ENCODE measurements around the gene CIB4. TPM values are rescaled to one million over a fixed set of nuclear protein-coding genes. Genes with fewer than 3 reads are reported as not detected.

Gene CIB4
- total RNA-seq, 3 donors from 2014 or later (not counting 1 experiment from before 2014, with no cell fraction given), result not detected

- Mint-ChIP-seq H3K27me3 (ENCODE audit: low read depth in 2 of 2) (peaks cover 10 to 19% of the 10 kb centered on the region in 2 donors), H3K4me1 (no peaks in the 10 kb centered on the region), H3K27ac (no peak overlapping the region), H3K4me3 (no peak overlapping the region), H3K9me3 (no peaks in the 10 kb centered on the region), H3K36me3 (no peaks in the 10 kb centered on the region)
- WGBS (ENCODE audit: insufficient coverage), result 89% methylated on average over 5 of the region's 5 CpGs
- Histone ChIP-seq H3K27me3 (ENCODE audit: control insufficient read depth, insufficient read depth, low read length) (no peaks in the 10 kb centered on the region), H3K4me3 (ENCODE audit: low read length) (no peak overlapping the region), H3K36me3 (ENCODE audit: control insufficient read depth, insufficient read depth, low read length) (no peaks in the 10 kb centered on the region), H3K4me1 (ENCODE audit: control insufficient read depth, insufficient read depth, low read length) (no peaks in the 10 kb centered on the region), H3K27ac (ENCODE audit: low read length) (no peak overlapping the region), H3K9me3 (ENCODE audit: control insufficient read depth, insufficient read depth, low read length) (no peaks in the 10 kb centered on the region)
- intact Hi-C loops (cut with micrococcal nuclease), result no loop called here
- no peak for ATAC-seq
- no peak for DNase-seq
- TF ChIP-seq CTCF (IDR thresholded peaks at IDR 0.05), result no peak
These were observed 99.0 kb downstream of the CIB4 start for GRCh38 chr2:26542194-26542455.

DNA sequence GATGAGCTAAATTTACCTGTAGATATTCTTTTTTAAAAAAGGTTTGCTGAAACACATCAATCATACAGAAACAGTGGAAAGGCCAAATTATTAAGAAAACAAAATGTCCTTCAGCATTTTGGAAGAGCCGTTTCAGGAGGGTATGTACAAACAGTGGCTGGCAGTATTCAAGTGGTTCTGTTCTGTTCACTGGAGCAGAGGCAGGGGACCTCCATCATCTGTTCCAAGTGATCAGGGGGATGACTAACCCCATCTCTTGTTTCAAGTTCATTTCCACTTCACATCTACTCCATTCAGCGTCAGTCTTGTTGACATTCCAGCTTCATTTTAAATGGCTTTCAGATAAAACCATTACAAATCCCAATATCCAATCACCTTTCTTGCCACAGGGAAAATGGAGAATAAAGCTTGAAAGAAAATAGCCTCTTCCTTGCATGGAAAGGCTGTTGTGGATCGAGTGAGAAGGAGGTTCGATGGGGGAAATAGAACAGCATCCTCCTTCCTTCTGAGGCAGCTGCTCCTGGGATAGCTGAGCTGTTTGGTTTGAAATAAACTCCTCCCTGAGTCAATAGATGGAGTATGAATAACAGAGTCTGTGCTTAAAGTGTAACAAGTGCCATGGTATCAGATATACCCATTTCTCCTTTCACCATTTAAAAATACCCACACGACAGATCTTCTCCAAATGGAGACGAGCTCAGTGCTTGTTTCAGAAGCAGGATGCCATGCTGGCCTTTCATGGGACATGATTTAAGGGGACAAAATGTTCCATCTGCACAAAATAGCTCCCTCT, 99.6 kb downstream of the CIB4 start:
- Histone ChIP-seq H3K4me3 (ENCODE audit: low read length) (no peak overlapping the region), H3K27me3 (ENCODE audit: control insufficient read depth, insufficient read depth, low read length) (no peaks in the 10 kb centered on the region), H3K36me3 (ENCODE audit: control insufficient read depth, insufficient read depth, low read length) (no peaks in the 10 kb centered on the region), H3K4me1 (ENCODE audit: control insufficient read depth, insufficient read depth, low read length) (no peaks in the 10 kb centered on the region), H3K9me3 (ENCODE audit: control insufficient read depth, insufficient read depth, low read length) (no peaks in the 10 kb centered on the region), H3K27ac (ENCODE audit: low read length) (no peak overlapping the region)
- no peak overlapping the region for H3K4me3 Mint-ChIP-seq
- WGBS (ENCODE audit: insufficient coverage), result 86% methylated on average over 6 of the region's 6 CpGs
- H3K27ac Mint-ChIP-seq, result no peak overlapping the region
- H3K4me1 Mint-ChIP-seq, result no peaks in the 10 kb centered on the region
- no peak for TF ChIP-seq CTCF (IDR thresholded peaks at IDR 0.05)
- ATAC-seq (no peak), DNase-seq (no peak)
- intact Hi-C loops (cut with micrococcal nuclease), result no loop called here
- peaks cover 10 to 13% of the 10 kb centered on the region in 2 donors for H3K27me3 Mint-ChIP-seq (ENCODE audit: low read depth in 2 of 2)
- no peaks in the 10 kb centered on the region for H3K9me3 Mint-ChIP-seq
- no peaks in the 10 kb centered on the region for H3K36me3 Mint-ChIP-seq

DNA sequence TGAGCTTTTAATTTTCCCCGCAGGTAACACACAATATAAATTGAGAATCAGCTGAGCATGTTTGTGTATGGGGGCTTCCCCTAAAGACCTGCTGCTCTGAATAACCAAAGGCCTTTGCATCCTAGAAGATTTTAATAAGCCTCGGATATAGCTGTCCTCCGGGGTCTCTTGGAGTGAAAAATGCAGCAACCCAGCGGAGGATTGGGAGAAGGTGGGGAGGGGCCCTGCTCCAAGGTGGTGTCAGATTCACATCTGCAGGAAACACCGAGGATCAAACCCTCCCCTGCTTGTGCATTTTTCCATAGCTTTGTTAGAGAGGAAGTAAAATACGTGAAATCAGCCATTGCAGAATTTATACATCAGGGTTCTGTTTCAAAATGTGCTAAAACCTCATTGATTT, 100.2 kb downstream of the CIB4 start:
- Histone ChIP-seq H3K4me1 (ENCODE audit: control insufficient read depth, insufficient read depth, low read length) (no peaks in the 10 kb centered on the region), H3K9me3 (ENCODE audit: control insufficient read depth, insufficient read depth, low read length) (no peaks in the 10 kb centered on the region), H3K27ac (ENCODE audit: low read length) (no peak overlapping the region), H3K36me3 (ENCODE audit: control insufficient read depth, insufficient read depth, low read length) (no peaks in the 10 kb centered on the region), H3K4me3 (ENCODE audit: low read length) (no peak overlapping the region), H3K27me3 (ENCODE audit: control insufficient read depth, insufficient read depth, low read length) (no peaks in the 10 kb centered on the region)
- no peak for TF ChIP-seq CTCF (IDR thresholded peaks at IDR 0.05)
- intact Hi-C loops (cut with micrococcal nuclease), result no loop called here
- DNase-seq (no peak), ATAC-seq (no peak)
- WGBS (ENCODE audit: insufficient coverage), result 43% methylated on average over 5 of the region's 6 CpGs
- no peaks in the 10 kb centered on the region for H3K36me3 Mint-ChIP-seq
- H3K27ac Mint-ChIP-seq, result no peak overlapping the region
- peaks cover 8 to 11% of the 10 kb centered on the region in 2 donors for H3K27me3 Mint-ChIP-seq (ENCODE audit: low read depth in 2 of 2)
- H3K9me3 Mint-ChIP-seq, result no peaks in the 10 kb centered on the region
- H3K4me1 Mint-ChIP-seq, result no peaks in the 10 kb centered on the region
- no peak overlapping the region for H3K4me3 Mint-ChIP-seq

DNA sequence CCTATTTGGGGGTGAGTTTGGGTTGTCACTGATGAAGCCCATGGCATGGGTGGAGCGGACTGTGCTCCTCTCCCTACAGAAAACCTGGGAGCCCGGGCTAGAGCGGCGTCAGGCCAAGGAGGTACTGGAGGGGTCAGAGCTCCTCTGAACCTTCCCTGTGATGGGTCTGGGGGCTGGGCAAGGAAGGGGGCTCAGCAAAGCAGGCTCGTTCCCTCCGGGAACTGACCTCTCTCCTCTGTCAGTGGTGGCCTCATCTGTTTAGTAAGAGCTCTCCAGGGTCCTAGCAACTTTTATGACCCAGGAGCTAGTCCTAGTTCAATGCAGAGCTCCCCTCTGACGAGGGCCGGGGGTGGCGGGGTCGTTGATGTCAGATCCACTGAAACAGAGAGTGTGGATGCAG, 100.9 kb downstream of the CIB4 start:
- ATAC-seq (no peak), DNase-seq (no peak)
- TF ChIP-seq CTCF (IDR thresholded peaks at IDR 0.05), result no peak
- no peak overlapping the region for H3K4me3 ChIP-seq (ENCODE audit: low read length)
- Mint-ChIP-seq H3K36me3 (no peaks in the 10 kb centered on the region), H3K27me3 (ENCODE audit: low read depth in 2 of 2) (peaks cover 8 to 10% of the 10 kb centered on the region in 2 donors), H3K27ac (no peak overlapping the region), H3K4me3 (no peak overlapping the region), H3K4me1 (no peaks in the 10 kb centered on the region), H3K9me3 (no peaks in the 10 kb centered on the region)
- no peaks in the 10 kb centered on the region for H3K27me3 ChIP-seq (ENCODE audit: control insufficient read depth, insufficient read depth, low read length)
- H3K9me3 ChIP-seq (ENCODE audit: control insufficient read depth, insufficient read depth, low read length), result no peaks in the 10 kb centered on the region
- H3K36me3 ChIP-seq (ENCODE audit: control insufficient read depth, insufficient read depth, low read length), result no peaks in the 10 kb centered on the region
- 79% methylated on average over 10 of the region's 10 CpGs for WGBS (ENCODE audit: insufficient coverage)
- H3K27ac ChIP-seq (ENCODE audit: low read length), result no peak overlapping the region
- H3K4me1 ChIP-seq (ENCODE audit: control insufficient read depth, insufficient read depth, low read length), result no peaks in the 10 kb centered on the region
- intact Hi-C loops (cut with micrococcal nuclease), result no loop called here

Measured in natural killer cell (primary cell).